ENCODE data around the gene ME1.

ME1 gene

DNA sequence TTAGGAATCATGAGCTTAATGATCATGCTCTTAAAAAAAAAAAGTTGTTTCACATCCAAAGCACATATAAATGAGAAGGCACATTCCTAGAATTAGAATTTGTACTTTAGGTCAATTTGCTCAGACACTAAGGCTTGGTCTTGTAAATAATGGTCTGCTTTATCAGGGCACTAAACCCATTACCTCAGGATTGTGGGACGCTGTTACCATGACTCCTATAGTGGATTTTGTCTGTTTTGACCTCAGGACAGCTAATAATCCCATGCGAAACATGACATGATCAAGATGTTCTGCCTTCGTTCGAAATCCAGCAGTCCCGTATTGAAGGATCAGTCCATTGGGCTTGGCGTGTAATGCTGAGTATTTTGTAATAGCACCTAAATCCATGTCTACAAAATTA lies 240.2 kb downstream of the ME1 start:
- no peak for DNase-seq (ENCODE audit: low read depth)

DNA sequence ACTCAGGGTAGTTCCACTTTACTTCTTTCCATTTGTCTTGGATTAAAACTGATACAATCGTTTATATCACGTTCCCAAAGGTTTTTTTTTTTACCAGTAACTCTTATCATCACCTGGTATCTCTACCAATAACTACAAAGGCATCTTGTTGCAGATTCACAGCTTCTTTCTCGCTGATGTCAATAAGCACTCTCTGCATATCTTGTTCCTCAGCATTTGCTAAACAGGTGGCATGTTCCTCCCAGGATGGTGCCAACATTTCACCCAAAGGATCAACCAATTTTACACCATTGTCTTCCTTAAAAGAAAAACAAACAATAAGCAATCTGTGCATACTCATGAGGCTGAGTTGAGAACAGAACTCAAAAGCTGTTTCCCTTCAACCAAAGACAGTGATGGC lies 242.3 kb downstream of the ME1 start:
- DNase-seq (ENCODE audit: low read depth), result no peak

- DNase-seq (ENCODE audit: low read depth), result no peak
Observed at GRCh38 chr6:83185096-83185495, 245.8 kb downstream of the ME1 start.

DNA sequence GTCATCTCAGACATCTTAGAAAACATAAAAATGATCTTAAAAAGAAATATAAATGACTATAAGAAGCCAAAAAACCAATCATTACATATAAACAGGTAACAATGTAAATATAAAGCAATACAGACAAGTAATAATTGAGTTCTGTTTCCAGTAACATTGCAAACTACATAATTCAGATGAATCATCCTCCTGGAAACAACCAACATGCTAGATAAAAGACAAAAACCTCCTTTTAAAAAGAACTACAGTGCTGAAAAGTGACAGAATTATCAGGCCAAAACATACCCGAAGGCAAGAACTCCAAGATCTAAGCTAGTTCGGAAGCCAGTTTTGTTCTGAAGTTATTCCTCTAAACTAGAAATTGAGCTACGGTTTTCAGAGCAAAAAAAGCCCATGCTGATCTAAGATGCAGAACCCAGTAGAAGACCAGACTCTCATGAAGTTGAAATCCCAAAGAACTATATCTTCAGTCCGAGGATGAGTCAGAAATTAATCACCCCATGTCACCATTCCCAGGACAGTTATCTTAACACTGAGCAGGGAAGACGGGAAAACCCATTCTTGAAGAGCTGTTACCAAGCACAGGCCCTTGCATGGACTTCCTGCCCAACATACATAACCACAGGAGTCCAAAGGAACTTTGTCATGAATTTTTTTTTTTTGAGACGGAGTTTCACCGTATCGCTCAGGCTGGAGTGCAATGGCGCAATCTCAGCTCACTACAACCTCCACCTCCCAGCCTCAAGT lies 247.6 kb downstream of the ME1 start:
- peak; percentile 31 for DNase-seq (ENCODE audit: low read depth)

DNA sequence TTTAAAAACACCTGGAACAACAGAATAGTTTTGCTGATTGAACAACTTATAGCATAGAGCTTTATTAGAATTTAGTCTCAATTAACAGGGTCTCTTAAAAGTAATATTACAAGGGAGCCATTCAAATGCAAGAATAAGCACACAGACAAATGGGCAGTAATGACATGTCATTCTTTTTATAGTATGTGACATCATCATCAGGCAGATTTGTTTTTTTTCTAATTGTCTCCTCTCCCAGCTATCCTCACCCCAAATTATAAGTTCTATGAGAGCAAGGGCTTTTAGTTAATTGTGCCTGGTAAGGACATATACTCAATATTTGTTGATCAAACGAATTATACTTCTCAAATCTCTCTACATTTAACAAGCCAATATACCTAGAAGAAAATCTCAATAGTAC lies 248.7 kb downstream of the ME1 start:
- no peak for DNase-seq (ENCODE audit: low read depth)

DNA sequence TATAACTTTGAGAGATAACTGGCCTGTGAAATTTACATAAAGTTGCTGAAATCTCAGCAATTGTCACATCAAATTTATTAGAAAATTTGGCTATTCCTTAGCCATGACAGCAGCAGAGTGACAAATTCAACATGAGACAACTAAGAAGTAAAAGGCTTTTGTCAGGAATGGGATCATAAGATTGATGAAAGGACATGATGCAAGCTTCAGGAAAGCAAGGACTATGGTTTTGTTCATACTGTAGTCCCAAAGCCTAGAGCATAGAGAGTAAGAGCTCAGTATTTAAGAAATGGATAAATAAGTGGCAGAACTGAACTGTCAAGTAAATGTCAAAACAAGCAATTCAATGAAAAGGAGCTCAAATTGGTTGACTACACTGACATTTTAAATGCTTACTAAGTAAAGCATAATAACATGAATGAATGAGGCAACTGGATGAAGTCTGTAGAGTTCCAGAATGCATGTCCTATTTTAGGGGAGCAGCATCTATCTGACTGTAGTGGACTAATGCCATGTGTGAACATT lies 250.4 kb downstream of the ME1 start:
- no peak for DNase-seq (ENCODE audit: low read depth)

DNA sequence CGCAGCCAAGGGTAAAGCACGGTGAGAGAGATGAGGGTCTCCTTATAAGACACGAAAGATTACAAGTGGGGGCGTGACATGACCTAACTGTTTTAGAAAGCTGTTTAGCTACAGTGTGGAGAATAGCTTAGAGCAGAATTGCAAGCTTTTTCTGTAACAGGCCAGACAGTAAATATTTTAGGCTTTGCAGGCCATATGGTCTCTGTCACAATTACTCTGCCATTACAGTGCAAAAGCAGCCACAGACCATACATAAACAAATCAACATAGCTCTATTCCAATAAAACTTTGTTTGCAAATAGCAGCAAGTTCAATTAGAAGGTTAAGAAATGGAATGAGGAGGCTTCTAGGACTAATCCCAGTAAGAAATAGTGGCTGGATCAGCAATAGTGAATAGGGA lies 254.6 kb downstream of the ME1 start:
- no peak for DNase-seq (ENCODE audit: low read depth)

DNA sequence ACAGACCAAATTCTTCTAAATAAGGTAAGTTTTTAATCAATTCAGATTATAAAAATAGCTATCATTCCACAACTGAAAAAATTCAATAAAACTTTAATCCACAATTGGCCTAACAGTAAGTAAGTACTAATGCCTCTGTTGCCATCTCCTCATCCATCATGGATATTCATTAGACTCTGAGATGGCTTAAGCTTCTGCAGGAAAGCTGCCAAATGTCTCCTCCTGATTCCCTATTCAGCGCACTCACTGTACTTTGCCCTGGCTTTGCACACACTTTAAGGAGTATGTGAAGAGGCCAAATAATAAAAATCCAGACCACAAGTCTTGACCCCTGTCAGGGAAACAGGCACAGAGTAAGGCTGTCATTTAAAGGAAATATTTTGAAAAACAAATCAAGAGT lies 261.3 kb downstream of the ME1 start:
- no peak for DNase-seq (ENCODE audit: low read depth)

GRCh38 chr6:83169106-83169505 lies 261.7 kb downstream of the ME1 start:
- DNase-seq (ENCODE audit: low read depth), result no peak

GRCh38 chr6:83168556-83168955 lies 262.3 kb downstream of the ME1 start:
- DNase-seq (ENCODE audit: low read depth), result no peak

DNA sequence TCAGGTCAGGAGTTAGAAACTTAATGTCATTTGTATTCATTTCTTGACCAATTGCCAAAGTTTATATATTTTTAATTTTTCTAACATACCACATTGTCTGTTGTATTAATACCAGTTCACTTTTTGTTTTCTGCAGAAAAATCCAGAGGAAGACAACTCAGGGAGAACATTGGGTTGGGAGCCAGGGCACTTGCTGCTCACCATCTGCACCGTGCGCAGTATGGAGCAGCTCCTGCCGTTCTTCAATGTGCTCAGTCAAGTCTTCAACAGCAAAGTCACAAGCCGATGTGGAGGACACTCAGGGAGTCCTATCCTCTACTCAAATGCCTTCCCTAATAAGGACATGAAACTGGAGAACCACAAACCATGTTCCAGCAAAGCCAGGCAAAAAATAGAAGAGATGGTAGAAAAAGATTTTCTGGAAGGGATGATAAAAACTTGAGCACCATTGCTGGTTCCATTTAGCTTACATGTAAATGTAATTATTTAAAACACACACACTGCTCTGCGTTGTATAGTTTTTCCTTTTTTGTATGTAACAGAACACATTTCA lies 263.0 kb downstream of the ME1 start:
- DNase-seq (ENCODE audit: low read depth), result no peak
